ENCODE measurements around the gene SCN3A.

GRCh38 chr2:165219481-165219880 is 15.6 kb upstream of the SCN3A start:
- no peak for TF ChIP-seq GATA2 (IDR thresholded peaks at IDR 0.05; ENCODE audit: low read depth, low read length)
- no peak for TF ChIP-seq GATA3 (IDR thresholded peaks at IDR 0.05; ENCODE audit: low read depth, low read length)
